ENCODE results near the gene DMPK.
"Not testable (repeated sequence)": the region's sequence is repeated elsewhere in the genome, so short reads cannot be mapped to it uniquely, and the experiment has no call there.

The DMPK gene

DNA sequence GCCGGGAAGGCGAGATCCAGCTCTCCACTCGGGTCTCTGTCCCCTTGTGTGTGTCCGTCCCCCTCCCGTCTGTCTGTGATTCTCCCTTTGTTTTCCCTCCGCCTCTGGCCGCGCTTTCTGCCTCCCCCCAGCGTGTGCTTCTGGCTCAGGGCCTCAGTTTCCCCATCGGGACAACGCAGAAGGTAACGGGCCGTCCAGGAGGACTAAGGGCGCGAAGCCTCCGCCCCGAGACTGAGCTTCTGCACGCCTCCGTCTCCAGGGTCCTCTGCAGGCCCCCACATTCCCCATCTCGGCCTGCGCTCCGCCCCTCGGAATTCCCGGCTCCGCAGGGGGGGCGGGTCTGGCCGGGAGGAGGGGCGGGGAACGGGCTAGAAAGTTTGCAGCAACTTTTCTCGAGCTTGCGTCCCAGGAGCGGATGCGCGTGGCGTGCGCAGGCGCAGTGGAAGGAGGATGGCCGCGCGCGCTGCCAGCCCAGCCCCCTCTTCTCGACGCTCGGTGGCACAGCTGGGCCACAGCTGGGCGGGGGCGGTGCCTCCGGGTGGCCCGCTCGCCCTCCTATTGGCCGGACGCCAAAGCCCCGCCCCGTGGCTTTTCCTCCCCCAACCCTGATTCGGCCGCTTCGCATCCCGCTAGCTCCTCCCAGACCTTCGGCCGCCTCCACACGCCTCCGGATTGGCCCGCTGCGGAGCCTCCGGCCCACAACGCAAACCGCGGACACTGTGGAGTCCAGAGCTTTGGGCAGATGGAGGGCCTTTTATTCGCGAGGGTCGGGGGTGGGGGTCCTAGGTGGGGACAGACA, 13.1 kb downstream of the DMPK start, which contains the start of gene SIX5:
Gene SIX5, minus strand, starts transcription at position 269 of the 799 bp plus-strand sequence. CDS start 408 bp downstream, outside the sequence.
- peak; percentile 80 to 91 (median 90) for DNase-seq

DNA sequence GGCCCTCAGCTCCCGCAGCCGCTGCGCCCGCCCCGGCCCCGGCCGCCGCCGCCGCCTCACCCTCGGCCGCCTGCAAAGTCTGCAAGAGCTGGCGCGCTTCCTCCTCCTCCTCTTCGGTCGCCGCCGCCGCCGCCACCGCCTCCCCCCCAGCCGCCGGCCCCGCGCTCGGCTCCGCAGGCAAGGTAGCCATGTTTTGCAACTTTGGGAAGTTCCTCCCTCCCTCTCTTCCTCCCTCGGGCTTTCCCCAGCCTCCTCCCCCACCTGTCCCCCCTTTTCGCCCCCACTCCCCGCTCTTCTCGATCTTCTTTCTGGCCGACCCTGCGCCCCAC, 13.7 kb downstream of the DMPK start:
- DNase-seq, result peak in 3 of 6 experiments; percentile 31 to 60 (median 35)

- peak in 1 of 6 experiments; percentile 41 for DNase-seq
These were observed 14.2 kb downstream of the DMPK start for GRCh38 chr19:45767881-45768654.

DNA sequence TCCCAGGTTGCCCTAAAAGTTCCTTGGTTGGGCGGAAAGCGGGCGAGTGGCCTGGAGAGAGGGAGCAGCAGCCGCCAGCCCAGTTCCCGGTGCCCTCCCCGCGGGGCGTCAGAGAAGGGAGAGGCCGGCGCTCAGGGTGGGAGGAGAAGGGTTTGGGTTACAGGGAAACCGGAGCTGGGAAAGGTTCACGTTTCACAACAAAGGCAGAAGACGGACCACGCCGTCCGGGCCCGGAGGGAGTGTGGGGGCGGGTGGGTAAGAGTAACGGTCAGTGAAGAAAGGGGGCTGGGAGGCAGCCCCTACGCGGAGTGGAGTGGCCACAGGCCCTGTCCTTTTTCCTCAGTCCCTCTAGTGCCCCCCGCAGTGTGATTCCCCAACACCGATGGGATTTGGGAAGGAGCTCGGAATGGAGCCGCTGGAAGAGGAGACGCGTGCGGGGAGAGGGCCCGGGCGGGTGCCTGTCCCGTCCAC, 14.8 kb downstream of the DMPK start:
- DNase-seq, result no peak

- no peak for DNase-seq
These were observed 15.4 kb downstream of the DMPK start for GRCh38 chr19:45766869-45767346.

GRCh38 chr19:45766296-45766868, 15.9 kb downstream of the DMPK start:
- no peak for DNase-seq

GRCh38 chr19:45765702-45766295, 16.5 kb downstream of the DMPK start:
- no peak for DNase-seq

- no peak for DNase-seq
These were observed 17.2 kb downstream of the DMPK start for GRCh38 chr19:45764945-45765701.

DNA sequence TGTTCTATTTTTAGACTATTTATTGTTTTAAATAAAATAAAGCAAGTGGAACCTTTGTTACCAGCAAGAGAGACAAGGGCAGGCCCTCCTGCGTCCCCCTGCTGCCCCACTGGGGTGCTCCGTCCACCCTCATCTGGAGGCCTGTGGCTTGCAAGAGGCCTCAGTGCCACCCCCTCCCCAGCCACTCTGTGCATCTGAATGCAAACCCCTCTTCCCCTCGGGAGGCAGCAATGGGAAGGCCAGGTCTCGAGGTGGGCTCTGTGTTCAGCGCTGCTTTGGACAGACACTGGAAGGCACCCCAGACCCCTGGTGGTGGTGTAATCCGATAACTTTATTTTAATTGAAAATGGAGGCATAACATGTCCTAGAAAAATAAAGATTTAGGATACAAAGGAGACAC, 17.8 kb downstream of the DMPK start:
- DNase-seq, result no peak

DNA sequence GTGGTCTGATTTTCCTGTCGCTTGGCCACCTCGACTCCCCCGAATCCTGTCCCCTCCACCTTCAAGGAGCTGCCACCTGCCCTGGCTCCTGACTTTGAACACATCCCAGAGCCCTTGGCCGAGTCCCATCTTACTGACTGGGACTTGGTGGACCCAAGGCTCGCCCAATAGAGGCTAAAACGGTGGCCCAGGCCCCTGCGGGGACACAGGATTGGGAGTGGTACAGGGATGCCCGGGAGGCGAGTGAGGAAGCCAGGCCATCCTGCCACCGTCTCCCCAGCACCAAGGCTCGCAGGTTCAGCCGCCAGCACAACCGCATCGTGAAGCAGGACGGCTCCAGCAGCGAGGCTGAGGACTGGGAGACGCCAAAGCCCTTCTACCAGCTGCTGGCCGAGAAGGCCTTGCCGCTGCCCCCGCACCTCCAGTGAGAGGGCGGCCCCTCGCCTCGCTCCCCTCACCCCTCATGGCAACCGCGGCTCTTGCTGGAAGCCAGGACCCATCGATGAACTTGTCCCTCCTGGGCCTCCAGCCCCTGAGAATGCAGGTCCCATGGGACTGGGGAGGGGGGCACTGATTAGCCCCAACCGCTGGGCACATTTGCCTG, 18.5 kb downstream of the DMPK start:
- no peak for DNase-seq

GRCh38 chr19:45762870-45763631, 19.2 kb downstream of the DMPK start:
- DNase-seq, result no peak

DNA sequence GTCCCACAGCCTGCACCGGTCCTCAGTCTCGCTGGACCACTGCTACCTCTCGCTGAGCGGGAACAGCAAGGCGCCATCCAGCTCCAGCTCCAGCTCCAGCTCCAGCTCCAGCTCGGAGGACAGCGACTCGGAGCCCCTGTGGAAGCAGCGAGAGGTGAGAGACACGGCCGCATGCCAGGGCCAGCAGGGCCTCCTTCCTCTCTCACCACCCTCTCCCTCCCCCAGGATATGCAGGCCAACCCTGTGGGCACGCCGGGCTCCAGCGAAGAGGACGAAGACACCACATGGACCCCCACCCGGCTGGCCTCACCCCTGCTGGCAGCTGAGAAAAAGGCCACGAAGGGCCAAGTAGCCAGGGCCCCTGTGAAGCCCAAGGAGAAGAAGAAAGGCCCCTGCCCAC, 20.6 kb downstream of the DMPK start:
- DNase-seq, result no peak

GRCh38 chr19:45758921-45759320, 23.4 kb downstream of the DMPK start:
- no peak for DNase-seq

GRCh38 chr19:45757695-45758094, 24.6 kb downstream of the DMPK start:
- no peak for DNase-seq

DNA sequence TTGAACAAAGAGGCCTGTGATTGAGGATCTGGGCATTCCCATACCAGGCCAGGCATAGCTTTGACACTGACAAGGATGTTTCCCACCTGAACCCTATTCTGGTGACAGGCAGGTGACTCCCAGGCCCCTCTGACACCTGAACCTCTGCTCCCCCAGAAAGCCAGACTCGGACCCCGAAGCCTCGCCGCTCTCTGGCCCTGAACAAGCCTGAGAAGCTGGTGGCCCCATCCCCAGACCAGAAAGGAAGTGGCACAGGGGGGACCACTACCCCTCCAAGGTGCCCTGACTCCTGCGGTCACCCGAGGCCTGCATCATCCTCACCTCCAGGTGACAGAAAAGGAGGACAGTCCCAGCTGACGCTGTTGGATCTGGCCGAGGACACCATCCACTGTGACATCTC, 28.0 kb downstream of the DMPK start:
- DNase-seq, result no peak

GRCh38 chr19:45753548-45753947, 28.7 kb downstream of the DMPK start:
- DNase-seq, result no peak

GRCh38 chr19:45752639-45753038, 29.7 kb downstream of the DMPK start:
- no peak for DNase-seq

DNA sequence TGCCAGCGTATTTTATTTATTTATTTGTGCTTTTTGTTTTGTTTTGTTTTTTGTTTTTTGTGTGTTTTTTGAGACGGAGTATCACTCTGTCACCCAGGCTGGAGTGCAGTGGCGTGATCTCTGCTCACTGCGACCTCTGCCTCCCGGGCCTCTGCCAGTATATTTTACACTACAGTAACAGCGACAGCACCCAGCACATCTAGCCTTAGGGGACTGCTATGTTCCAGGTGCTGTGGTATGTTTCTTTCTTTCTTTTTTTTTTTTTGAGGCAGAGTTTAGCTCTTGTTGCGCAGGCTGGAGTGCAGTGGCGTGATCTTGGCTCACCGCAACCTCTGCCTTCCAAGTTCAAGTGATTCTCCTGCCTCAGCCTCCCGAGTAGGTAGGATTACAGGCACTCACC, 30.8 kb downstream of the DMPK start:
- not testable (repeated sequence) for DNase-seq

GRCh38 chr19:45747513-45747912, 34.8 kb downstream of the DMPK start:
- DNase-seq, result no peak

GRCh38 chr19:45746866-45747265, 35.4 kb downstream of the DMPK start:
- DNase-seq, result no peak

DNA sequence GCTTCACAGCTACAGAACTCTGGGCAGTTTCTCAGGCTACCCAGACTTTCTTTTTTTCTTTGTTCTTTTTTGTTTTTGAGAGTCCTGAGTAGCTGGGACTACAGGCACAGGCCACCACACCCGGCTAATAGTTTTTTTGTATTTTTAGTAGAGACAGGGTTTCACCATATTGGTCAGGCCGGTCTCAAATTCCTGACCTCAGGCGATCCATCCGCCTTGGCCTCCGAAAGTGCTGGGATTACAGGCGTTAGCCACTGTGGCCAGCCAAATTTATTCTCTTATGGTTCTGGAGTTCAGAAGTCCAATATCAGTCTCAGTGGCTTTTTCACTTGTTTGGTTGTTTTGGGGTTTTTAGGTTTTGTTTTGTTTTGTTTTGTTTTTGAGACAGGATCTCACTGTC, 36.7 kb downstream of the DMPK start:
- no peak for DNase-seq

Data from stimulated activated naive CD4-positive, alpha-beta T cell (primary cell).